ENCODE measurements around the gene ANO9.

Gene ANO9

GRCh38 chr11:380996-381395 lies 60.8 kb downstream of the ANO9 start:
- no peak for DNase-seq

- DNase-seq: no peak
These were observed 61.3 kb downstream of the ANO9 start for GRCh38 chr11:380491-380890.

- DNase-seq: no peak
These were observed 61.7 kb downstream of the ANO9 start for GRCh38 chr11:380095-380480.

DNA sequence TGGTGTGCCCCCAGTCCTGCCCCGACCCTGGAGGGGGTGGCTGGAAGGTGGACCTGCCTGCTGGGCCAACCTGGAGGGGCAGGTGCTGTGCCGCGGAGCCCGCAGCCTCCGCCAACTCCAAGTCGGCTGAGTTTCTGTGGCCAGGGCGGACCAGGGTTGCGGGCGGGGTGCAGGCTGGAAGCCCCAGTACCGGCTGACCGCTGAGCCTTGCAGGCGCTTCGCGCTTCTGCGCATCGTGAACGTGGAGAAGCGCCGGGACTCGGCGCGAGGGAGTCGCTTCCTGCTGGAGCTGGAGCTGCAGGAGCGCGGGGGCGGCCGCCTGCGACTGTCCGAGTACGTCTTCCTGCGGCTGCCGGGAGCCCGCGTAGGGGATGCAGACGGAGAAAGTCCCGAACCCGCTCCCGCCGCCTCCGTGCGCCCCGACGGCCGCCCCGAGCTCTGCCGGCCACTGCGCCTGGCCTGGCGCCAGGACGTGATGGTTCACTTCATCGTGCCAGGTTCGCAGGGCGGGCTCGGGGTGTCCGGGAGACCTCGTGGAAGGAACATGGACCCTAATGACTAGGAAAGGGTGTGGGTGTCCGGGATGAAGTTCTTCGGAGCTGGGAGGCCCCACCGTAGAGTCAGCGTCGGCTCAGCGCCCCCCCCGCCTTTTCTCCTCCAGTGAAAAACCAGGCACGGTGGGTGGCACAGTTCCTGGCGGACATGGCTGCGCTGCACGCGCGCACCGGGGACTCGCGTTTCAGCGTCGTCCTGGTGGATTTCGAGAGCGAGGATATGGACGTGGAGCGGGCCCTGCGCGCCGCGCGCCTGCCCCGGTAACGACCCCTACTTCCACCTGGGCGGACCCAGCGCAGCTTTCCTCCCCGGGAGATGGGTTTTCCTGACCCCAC lies 62.4 kb downstream of the ANO9 start:
- no peak for DNase-seq

GRCh38 chr11:377883-378500 lies 63.8 kb downstream of the ANO9 start:
- no peak for DNase-seq

GRCh38 chr11:377174-377865 lies 64.5 kb downstream of the ANO9 start:
- no peak for DNase-seq

DNA sequence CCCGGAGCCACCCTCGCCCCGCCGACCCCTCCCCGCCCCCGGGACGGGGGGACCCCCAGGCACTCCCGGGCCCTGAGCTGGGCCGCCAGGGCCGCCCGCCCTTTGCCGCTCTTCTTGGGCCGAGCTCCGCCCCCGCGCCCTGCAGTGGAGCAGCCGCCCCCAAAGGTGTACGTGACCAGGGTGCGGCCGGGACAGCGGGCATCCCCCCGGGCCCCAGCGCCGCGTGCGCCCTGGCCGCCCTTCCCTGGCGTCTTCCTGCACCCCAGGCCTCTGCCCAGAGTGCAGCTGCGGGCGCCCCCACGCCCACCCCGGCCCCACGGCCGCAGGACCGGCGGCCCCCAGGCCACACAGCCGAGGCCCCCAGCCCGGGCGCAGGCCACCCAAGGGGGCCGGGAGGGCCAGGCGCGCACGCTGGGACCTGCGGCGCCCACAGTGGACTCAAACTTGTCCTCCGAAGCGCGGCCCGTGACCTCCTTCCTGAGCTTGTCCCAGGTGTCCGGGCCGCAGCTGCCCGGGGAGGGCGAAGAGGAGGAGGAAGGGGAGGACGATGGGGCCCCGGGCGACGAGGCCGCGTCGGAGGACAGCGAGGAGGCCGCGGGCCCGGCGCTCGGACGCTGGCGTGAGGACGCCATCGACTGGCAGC lies 65.2 kb downstream of the ANO9 start:
- DNase-seq: no peak

GRCh38 chr11:375065-376025 lies 66.5 kb downstream of the ANO9 start:
- DNase-seq: no peak

DNA sequence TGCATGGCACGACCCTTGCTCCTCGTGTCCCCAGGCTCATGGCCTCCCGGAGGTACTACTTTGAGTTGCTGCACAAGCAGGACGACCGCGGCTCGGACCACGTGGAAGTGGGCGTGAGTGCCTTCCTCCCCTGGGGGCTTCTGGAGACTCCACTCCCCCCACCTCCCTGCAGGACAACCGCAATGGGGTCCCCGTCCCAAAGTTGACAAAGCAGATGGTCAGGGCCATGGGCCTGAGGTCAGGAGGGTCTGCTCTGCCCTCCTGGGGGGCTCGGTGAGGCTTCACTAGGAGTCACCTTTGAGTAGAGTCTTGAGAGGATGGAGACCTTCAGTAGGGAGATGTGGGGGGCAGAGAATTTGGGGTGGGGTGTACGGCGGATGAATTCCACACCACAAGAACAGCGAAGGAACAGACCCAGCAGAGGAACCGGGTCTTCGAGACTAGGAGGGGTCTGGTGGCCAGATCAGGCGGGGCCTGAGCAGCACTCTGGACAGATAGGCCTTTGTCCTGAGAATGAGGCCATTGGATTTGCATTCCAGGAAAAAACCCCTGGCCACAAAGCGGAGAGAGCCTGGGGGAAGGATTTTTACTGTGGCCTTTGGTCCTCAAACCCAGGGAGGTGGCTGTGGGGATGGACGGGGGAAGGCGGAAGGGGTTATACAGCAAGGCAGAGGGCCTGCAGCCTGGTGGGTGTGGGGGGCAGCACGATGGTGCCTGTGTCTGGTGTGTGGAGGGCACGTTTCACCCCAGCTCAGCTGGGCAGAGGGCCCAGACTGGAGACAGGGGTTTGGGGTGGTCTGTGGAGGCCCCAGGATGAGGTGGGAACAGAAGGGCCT lies 67.9 kb downstream of the ANO9 start:
- DNase-seq: no peak

DNA sequence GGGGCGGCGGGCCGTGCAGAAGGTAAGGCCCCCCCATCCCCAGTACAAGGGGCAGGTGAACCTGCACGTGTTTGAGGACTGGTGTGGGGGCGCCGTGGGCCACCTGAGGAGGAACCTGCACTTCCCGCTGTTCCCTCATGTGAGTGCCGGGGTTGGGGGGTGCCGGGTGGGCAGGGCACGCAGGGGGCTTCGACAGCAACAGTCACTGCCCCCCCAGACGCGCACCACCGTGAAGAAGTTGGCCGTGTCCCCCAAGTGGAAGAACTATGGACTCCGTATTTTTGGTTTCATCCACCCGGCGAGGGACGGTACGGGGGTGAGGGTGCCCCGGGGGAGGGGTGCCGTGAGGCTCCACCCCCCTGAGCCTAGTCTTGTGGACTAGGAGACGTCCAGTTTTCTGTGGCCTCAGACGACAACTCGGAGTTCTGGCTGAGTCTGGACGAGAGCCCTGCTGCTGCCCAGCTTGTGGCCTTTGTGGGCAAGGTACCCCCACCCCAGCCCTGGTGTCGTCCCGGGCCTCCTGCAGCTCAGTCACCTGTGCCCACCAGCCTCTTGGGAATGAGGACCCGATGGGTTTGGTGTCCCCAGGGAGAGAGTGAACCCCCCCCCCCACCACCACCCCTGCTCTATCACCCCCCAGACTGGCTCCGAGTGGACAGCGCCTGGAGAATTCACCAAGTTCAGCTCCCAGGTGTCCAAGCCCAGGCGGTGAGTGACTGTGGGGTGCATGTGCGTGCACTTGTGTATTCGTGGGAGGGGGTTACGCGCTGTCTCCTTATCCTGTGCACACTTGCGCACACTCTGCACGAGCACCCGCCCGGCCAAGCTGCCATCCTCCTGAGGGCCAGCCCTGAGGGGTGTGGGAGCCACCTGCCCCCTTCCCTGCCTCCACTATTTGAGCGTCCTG lies 68.7 kb downstream of the ANO9 start:
- DNase-seq: no peak

DNA sequence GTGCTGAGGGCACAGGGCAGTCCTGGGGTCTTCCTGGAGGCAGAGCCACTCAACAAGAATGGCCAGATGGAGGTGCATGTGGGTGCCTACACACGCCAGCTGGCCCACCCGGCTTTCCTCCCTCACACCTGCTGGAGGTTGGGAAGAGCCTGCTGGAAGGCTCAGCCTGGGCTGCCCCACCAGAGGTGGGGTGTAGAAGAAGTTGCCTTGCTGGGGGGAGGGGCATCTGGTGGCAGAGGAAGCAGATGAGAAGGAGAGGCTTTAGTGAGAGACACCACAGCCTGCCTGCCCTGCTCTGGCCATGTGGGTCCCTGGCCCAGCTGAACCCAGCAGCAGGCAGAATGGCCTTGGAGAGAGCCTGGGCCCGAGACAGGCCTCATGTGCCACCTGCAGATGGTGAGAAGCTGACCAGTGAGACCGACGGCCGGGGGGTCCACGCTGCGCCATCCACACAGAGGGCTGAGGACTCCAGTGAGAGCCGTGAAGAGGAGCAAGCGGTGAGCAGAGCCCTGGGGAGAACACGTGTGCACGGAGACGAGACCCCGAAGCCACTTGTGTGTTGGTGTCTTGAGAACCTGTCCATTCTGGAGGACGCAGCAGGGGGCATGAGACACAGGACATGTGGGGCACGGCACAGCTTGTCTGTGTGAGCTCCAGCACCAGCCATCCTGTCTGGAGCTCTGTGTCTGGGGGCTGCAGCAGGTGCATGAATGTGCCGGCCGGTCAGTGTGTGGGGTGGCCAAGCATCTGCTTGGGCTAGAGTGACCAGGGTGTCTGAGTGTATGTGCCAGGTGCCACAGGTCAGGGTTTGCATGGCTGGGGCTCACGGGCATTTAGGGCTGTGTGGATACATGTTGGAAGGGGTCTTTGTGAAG lies 69.9 kb downstream of the ANO9 start:
- no peak for DNase-seq

GRCh38 chr11:371051-371450 lies 70.8 kb downstream of the ANO9 start:
- DNase-seq: no peak

DNA sequence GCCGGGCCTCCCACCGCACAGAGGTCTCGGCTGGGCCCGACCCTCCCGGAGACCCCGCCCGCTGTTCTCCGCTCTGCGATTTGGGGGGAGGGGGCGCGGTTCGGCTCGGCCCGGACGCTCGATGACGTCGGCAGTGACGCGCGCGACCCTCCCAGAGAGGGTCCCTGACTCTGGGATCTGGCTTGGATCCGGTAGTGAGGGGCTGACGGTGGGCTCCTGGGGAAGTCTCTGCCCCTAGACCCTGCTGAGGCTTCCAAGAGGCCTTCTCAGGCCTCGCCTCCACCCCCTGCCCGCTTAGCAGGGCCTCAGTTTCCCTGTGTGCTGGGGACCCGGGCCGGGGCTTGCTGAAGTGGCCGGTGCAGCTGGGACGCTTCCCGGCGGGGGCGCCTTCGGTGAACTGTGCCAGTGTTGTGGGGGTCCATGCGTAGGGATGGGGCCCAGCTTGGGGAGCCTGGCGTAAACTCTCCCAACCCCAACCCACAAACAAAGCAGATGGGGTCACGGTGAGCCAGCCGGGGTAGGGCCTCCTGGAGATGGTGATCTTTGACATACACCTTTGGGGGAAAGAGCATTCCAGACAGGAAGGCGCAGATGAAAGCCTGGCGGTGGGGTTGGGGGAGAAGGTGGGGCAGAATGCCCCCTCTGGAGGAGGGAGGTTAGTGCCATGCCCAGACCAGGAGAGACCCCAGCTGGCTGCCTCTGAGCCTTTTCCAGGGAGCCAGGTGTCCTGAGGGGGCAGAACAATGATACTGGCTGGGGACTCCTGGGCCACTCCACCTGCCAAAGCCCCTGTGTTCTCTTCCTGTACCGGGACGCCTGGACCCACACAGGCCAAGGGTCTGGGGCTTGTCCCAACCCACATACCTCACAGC lies 71.5 kb downstream of the ANO9 start:
- DNase-seq: no peak

GRCh38 chr11:369336-370018 lies 72.3 kb downstream of the ANO9 start, which contains the start of gene B4GALNT4:
Gene B4GALNT4, plus strand, starts transcription at chr11:369499. Its CDS starts 305 bp downstream, at chr11:369804.
- no peak for DNase-seq

DNA sequence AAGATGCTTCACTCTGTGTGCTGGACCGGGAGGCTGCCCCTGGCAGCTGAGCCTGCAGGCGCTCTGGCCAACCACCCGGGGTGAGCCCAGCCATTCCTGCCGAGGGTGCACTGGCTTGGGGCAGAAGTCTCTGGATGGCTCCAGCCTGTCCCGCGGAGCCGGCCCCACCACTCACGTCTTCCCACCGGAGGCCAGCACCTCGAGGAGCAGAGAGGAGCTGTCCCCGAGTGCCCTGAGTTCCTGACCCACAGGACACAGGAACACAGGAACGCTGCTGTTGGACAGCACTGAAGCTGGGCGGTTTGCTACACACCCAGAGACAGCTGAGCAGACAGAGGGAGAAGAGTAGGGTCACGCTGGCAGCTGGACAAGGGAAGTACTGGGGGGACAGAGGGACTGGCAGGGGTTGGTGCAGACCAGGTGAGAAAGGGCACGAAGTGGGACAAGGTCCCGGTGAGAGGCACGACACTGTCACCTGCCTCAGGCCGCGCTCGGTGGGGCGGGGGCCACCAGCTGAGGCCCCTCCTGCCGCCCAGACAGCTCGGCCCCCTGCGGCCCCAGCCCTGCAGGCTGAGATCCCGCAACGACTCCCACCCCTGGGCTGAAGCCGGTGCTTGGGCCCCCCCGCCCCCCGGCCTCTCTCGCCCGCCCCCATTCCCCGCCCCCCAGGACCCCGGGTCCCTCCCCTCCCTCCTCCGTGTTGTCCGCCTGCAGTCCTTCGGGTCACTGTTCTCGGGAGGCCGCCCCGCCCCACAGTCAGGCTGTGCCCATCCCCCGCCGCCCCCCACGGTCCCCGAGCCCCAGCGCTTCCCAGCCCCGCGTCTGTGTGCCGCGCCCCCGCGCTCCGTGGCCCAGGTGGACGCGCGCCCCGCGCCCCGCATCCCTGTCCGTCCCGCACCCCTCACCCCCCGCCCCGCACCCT lies 73.1 kb downstream of the ANO9 start:
- DNase-seq: no peak

- no peak for DNase-seq
These were observed 73.8 kb downstream of the ANO9 start for GRCh38 chr11:367956-368413.
